ENCODE results near the gene ABHD16B.

- TF ChIP-seq NR1H2 (CRISPR knock-in tag; IDR thresholded peaks at IDR 0.05; ENCODE audit: borderline replicate concordance, low read depth) = no peak
- TF ChIP-seq CTCF (CRISPR knock-in tag; IDR thresholded peaks at IDR 0.05) = no peak
- TF ChIP-seq, protein P1, sequence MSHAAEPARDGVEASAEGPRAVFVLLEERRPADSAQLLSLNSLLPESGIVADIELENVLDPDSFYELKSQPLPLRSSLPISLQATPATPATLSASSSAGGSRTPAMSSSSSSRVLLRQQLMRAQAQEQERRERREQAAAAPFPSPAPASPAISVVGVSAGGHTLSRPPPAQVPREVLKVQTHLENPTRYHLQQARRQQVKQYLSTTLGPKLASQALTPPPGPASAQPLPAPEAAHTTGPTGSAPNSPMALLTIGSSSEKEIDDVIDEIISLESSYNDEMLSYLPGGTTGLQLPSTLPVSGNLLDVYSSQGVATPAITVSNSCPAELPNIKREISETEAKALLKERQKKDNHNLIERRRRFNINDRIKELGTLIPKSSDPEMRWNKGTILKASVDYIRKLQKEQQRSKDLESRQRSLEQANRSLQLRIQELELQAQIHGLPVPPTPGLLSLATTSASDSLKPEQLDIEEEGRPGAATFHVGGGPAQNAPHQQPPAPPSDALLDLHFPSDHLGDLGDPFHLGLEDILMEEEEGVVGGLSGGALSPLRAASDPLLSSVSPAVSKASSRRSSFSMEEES (CRISPR knock-in tag; IDR thresholded peaks at IDR 0.05) = no peak
Measured at GRCh38 chr20:63828124-63828523, 33.2 kb upstream of the ABHD16B start.

All from HepG2 (cell line).